NCI-H460 (cell line): ENCODE data around the gene ABCB6. TPM values are rescaled to one million over a fixed set of nuclear protein-coding genes. Genes with fewer than 3 reads are reported as not detected.
A peak's percentile ranks its signal among the peaks of the same experiment; 100 is the strongest.

ENCODE experiments used
- DNase-seq: peaks from one replicate; pipeline ENCODE4 v3.0.0-alpha.2; 2016; ENCODE audit warnings: low read depth; ENCODE audit errors: extremely low read depth
- total RNA-seq: library from RNA; depleted of rRNA; stranded (reverse); fragments of >200 nt; shearing (Covaris generic); gene quantifications from 2 replicates; pipeline ENCODE4 v1.2.3, GENCODE V29; 2014

ABCB6 gene
- total RNA-seq, 1 experiment from 2014 or later = 62.5 TPM

DNA sequence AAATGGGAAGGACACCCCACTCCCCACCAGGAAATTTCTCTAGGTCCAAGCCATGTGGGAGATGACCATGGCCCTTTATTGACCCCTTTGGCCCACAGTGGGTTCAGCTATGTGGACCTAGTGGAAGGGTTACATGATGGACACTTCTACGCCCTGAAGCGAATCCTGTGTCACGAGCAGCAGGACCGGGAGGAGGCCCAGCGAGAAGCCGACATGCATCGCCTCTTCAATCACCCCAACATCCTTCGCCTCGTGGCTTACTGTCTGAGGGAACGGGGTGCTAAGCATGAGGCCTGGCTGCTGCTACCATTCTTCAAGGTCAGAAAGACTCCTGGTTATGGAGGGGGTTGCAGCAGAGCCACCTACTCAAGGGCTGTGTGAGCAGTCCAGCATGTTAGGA is 27.8 kb upstream of the ABCB6 start:
- DNase-seq = no peak

DNA sequence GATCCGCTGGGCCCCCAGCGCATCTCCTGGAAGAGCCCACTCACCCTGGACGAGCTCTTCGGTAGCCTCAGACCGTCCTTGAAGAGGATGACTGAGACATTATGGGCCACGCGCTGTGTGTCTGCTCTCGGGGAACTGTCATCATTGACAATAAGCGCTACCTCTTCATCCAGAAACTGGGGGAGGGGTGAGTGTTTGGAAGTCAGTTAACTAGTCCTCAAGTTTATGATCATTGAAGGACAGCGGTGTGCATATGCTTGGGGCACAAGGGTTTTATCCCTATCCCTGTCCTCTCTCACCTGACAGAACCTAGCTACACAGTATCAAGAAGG is 27.1 kb upstream of the ABCB6 start:
- DNase-seq = no peak

DNA sequence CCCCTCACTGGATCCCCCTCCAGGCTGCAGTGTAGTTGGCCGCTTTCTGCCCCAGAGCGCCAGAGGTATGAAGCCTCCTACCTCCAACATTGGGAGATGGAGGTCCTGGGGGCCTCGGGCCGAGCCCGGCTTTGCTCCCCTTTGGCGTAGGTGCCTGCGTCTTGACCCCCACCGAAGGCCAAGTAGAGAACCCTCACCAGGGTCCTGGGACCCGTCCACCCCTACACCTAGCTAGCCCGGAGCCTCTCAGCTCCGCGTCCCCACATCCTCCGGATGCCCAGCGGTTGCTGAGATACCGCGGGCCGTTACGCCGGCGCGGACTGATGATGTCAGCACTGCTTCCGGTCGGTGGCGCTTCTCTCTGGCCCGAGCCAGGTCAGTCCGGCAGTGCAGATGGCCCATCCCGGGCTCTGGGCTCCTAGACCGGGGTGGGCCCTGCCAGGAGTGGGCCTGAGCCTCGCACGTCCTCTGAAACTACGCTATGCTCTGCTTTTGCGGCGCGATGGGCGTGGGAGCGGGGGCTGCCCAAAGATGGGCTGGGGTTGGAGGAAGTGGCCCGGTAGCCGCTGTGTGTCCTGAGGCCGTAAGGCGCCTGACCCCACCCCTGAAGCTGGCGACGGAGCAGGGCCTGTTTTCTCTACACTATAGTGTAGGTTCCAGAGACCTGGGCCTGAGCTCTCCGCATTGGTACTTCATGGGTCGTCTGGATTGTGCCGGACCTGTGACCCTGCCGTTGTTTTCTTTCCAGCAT is 26.6 kb upstream of the ABCB6 start, which contains the start of the genes GLB1L and STK16:
GLB1L (minus strand) TSS at position 297 of the 751 bp plus-strand sequence. CDS start 1,871 bp downstream, outside the sequence.
STK16 (plus strand) TSS at position 332 of the 751 bp plus-strand sequence. CDS start 521 bp downstream, outside the sequence.
- DNase-seq = peak; percentile 90

DNA sequence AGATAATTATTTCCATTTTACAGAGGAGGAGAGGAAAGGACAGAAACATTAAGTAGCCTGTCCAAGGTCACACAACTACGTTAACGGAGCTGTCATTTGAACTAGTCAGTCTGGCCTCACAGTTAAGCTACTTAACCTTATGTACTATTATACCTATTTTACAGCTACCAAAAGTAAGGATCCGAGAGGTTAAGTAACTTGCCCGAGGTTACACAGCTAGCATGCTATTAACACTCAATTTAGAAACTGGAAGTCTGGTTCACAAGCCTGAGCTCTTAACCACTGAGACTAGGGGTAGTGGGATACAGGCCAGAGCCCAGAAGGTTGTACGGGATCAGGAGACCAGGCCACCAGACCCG is 26.0 kb upstream of the ABCB6 start:
- no peak for DNase-seq

DNA sequence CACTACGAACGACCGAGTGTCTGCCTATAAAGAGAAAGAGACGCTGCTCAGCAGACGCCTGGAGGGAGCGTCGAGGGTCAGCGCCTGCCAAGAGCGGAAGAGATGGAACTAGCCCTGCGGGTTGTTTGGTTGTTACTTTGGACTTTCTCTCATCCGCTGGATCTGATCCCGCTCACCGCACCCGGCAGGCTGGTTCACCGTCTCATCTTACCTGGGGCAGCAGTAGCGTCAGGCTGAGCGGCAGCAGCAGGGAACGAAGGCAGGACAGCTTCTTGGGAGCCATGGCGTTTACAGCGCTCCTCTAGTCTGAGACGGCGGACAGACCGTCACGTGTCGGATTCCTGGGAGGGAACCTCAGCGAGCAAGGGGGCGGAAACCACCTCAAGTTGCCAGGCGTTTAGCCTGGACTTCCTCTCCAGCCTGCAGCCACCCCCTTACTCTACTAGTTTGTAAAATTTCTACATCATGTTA is 24.6 kb upstream of the ABCB6 start:
- DNase-seq = no peak

DNA sequence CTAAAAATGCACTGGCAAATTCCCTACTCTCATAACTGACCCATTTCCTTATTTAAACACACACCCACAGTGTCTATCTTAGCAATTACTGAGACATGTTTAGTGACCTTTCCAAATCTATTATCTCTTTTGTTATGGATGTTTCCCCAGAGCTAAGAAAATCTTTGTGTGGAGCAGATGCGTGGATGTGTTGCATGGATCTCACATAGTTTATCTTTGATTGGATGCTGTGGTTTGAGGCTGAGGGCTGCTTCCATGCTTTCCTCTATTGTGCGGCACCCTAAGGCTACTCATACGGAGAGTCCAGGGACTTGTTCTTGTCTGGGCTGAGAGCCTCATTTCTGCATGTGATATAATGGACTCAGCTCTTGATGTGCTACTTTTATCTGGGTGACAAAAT is 15.6 kb upstream of the ABCB6 start:
- no peak for DNase-seq

DNA sequence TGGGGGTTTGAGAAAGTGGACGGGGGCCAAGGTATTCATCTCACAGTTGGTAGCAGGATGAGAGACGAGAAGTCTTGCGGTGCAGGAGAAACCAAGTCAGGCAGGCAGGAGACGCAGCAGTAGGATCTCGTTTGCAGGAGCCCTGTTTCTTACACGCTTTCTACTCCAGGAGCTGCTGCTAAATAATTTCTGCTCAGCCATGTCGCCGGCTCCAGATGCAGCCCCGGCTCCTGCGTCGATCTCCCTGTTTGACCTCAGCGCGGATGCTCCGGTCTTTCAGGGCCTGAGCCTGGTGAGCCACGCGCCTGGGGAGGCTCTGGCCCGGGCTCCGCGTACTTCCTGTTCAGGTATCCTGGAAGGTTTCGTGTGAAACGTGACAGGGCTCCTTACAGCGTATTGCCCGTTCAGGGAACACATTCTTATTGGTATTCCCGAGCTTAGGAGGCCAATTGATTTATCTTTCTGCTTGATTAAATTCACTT is 11.3 kb upstream of the ABCB6 start:
- no peak for DNase-seq

DNA sequence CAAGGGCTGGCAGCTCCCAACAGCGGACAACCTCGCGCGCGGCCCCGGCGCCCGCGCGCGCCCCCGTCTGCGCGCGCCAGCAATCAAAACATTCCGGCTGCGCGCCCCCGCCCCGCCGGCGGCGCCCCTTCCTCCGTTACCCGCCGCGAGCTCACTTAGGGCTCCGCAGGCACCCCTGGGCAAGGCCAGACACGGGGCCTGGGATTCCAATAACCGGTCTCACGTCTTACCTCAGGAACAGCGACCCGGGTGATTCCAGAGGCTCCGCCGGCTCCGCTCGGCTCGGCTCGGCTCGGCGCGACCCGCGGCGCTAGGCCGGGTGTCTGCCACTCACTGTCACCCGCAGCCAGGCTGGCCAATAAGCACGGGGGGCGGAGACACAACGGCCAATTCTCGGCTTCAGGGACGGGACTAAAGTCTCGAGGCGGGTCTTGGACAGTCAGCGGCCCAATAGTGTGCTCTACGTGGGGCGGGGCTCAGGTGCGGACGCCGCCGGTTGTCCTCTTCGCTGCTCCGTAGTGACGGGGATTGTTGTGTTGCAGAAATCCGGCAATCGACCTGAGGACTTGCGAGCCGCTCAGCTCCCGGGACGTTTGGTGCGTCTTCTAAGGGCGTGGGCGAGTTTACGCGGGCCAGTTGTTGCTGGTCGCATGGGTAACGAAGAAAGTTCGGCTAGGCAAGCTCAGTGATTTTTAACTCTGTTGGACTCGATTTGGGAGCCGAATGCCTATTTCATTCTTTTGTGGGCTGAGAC is 10.7 kb upstream of the ABCB6 start, which contains the start of the genes ANKZF1 and ATG9A:
ANKZF1 (plus strand) TSS at position 502 of the 754 bp plus-strand sequence. CDS start 452 bp downstream, outside the sequence.
ATG9A (minus strand) TSS at position 332 of the 754 bp plus-strand sequence. CDS start 1,612 bp downstream, outside the sequence.
- DNase-seq = peak; percentile 99

DNA sequence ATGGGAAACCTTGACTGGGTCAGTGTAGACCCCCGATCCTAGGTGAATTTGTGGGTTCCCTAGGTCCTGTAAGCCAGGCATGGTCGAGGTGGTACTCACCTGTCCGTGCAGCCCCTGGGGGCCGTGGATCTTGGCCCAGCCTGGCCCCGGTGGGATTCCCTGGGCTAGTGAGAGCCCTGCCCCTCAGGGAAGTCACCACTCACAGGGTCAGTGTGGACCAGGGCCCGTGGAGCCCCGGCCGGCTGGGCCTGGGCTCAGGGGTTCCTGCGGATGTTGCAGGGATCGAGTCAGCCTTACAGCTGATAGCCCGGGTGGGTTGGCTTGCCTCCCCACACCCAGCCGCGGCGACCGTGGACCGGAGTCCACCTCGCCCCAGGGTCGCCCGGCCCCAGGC is 10.2 kb upstream of the ABCB6 start:
- DNase-seq = no peak

DNA sequence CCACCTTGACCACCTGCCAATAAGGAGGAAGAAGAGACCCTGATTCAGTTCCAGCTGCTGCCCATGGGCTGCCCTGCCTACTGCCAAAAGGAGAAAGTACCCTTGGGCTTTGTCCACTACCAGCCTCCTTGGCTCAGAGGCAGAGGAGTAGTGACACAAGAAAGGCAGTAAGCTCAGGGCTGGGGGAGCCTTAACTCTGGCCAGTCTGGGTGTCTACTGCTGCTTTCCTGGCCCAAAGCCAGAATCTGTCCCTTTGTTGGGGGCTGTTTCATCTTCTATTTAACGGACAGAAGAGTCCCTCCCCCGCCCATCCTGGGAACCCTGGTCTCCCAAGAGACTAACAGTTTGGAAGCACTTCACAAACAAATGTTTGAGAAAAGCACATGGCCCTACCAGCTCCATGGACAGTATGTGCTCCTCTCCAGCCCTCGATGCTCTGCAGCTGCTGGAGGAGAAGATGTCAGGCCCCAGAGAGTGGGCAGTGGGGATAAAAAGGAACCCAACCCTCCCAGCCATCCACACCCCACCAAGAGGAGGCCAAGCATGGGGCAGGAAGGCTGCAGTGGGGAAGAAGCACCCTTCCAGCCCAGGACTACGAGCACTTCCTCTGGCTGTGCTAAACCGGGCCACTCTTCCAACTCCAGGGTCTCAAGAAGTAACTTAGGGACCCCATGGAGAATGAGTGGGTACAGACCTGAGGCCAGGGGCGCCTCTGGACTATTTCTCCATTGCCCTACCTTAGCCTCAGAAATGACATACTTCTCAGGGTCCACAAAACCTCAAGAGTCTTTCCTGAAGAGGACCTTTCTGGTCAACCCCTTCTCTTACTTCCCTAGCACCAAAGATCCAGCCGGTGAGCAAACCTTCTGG is 9.5 kb upstream of the ABCB6 start:
- DNase-seq = no peak

DNA sequence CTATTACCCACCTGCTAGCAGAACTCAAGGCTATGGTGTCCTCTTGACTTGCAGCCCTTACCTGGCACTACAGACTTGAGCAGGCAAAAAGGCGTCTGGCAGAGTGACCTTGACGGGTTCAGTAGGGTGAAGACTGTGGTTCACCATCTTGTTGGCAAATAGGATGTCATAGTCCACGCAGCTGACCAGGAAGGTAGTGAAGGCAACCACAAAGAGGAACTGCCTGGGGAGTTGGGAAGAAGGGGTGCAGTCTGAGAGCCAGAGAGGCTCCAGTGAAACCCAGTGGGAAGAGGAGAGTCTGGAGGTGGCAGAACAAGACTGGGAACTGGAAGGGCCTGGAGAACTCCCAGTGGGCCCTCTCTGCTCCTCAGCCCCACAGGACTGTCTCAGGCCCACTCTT is 6.6 kb upstream of the ABCB6 start:
- no peak for DNase-seq

DNA sequence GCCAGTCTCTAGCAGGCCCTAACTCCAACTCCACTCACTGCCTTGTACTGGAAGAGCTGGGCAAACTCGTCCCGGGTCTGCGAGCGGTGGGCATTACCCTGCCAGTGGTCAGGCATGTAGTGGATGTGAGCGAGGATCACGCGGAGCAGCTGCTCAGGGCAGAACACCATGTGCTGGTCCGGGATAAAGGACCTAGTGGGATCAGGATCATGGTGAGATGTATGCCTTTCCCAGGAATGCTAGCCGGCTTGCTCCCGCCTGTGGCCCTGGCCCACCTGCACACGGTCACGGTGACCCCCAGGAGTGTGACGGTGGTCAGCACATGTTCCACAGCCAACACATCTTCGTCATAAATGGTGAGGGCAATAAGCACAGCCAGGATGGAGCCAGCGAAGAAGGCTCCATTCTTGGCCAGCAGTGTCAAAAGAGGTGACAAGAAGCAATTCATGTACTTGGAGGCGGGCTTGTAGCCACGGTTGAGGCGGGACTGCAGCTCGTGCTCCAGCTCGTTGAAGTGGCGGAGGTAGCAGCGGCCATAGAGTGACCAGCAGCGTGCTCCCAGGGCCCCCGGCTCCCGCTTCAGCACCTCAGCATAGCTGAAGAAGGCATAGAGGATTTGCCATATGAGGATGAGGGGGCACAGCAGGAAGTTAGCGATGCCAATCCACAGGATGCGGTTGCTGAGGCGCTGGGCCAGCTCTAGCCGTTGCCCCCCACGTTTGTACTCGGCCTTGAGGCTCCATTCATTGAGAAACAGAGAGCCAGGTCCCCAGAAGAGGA is 5.3 kb upstream of the ABCB6 start:
- no peak for DNase-seq

DNA sequence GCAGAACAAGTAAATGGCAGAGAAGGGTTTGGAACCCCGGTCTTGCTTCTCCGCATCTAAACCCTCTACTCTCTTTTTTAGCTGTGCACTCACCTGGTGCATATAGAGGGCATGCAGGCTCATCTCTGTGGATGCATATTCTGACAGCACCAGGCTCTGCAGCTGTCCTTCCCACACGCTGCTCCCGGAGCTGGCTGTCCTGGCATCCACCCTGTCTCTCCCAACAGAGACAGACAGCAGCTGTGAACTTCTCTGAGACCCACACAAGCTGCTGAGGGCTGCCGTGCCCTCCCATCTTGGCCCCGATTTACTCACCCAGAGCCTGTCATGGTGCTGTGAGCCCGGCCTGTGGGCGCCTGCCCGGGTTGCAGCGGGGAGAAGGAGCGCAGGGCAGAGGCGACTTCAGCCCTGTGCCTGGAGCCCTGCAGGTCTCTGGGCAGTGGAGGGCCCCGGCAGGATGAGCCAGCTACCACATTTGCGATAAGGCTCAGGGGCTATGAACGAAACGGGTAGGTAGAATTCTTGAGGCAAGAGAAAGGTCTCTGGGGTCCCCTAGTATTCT is 3.3 kb upstream of the ABCB6 start:
- DNase-seq = no peak

DNA sequence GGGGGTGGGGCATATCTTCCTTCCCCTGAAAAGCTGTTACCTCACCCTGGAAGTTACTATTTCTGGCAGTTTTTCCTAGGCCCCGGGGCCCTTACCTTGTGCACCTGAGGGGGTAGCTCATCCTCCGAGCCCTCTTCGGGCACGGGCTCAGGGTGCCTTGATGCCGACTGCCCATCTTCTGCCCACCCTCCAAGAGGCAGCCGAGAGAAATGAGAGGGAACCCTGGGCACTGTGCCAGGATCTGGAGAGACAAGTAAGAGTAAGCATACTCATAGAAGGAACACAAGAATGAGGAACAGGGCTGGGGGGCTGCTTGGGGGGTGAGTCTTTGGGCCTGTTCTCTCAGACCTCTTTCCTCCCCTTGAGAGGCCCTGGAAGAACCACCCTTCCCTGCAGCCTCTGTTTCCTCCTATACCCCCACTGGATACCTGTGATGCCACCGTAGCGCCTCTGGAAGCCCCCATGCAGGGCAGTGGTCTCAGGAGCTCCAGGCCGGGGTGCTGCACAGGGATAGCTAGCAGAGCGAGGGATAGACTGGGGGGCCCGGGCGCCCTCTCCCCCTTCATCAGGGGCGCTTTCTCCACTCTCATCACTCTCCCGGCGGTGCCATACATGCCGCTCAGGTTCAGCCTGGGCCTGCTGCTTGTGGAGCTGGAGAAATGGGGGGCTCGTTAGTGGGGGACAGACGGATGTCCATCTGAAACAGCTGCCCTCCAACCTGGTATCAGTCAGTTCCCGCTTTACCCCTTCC is 2.1 kb upstream of the ABCB6 start:
- no peak for DNase-seq

DNA sequence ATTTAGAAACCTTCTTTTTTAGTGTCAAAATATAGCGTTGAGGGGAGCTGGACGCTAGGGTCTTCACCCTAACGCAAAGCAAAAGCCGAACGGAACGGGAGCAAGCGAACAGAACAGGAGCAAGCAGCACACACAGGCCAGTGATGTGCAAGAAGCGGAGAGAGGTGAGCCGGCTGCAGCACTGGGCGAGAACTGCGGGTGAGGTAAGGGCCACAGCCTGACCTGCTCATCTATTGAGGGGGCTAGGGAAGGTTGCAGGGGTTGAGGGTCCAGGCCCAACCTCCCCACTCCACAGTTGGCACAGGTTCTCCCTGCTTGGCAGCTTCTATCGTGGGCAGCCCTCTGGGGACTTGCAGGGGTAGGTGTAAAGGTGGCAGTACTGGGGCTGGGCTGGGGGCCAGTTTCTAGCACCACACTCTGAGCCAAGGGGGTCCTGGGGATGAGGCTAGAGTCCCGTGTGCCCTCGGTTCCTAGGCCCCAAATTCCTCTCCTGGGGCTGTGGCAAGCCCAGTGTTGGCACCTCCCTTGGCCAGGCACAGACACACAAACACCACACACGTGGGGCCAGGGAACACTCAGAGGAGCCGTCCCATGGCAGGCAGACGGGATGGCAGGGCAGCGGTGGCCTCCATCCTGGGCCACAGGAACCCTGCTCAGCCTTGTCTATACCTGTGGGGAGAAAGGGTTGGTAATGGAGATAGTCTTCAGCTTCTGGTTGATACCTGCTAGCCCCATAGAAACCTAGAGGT is 1.2 kb upstream of the ABCB6 start:
- DNase-seq = no peak

DNA sequence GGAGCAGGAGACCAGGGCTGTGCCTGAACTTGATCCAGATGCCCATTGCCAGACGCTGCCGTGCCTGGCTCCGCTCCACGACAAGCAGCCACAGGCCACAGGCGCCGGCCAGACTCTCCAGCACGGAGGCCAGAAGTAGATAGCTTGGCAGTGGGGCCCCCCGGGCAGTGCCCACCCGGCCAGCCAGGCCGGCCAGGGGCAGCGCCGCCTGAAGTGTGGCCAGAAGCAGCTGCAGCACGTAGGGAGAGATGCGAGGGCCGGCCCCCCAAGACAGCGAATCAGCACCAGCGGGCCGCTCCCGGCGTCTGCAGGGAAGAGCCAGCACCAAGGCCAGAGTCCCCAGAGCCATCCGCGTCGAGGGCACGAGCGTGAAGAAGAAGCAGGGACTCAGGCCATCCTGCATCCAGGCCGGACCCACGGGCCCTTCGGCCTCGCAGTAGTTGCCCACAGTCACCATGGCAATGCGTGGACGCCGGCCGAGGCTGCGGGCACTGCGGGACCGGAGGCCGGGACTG is 484 bp downstream of the ABCB6 start:
- peak; percentile 48 for DNase-seq

DNA sequence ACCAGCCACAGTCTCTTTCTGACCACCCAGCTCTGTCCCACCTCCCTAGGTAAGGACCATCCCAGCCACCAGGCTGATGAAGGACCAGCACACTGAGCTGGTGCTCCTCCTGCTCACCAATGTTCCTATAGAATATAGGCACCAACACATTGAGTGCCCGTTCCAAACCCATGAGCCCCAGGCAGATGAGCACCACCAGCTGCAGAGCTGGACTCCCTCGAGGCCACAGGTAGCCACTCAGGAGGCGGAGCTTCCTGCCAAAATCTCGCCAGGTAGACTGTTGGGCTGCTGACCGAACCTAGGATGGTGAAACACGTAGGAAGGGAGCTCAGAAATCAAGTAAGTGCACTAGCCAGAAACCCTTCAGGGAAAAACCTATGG is 2.2 kb downstream of the ABCB6 start:
- no peak for DNase-seq
